CD4-positive, alpha-beta T cell treated with Interleukin-4 for 4 hours (primary cell): ENCODE results near the gene EFL1.
A peak's percentile ranks its signal among the peaks of the same experiment; 100 is the strongest.

Experiments
- DNase-seq: peaks from one replicate; pipeline ENCODE4 v3.0.0-alpha.2; 2020

EFL1 gene

DNA sequence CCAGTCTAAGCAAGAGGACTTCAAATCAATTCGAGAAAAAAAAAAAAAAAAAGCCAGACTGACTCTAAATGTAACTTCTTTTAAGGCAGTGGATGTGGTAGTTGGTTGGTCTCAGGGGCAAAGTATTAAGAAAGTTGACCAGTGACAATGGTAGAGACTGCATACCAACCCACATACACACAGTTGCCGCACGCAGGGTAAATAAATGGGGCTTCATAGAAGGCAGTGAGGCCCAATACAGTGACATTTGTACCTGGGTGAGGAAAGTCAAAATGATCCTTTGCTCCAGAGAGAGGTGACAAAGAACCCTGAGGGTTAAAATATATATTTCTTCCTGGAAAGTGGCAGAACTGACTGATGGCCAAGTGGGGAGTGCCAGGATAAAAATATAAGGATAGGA is 116.0 kb downstream of the EFL1 start:
- no peak for DNase-seq

DNA sequence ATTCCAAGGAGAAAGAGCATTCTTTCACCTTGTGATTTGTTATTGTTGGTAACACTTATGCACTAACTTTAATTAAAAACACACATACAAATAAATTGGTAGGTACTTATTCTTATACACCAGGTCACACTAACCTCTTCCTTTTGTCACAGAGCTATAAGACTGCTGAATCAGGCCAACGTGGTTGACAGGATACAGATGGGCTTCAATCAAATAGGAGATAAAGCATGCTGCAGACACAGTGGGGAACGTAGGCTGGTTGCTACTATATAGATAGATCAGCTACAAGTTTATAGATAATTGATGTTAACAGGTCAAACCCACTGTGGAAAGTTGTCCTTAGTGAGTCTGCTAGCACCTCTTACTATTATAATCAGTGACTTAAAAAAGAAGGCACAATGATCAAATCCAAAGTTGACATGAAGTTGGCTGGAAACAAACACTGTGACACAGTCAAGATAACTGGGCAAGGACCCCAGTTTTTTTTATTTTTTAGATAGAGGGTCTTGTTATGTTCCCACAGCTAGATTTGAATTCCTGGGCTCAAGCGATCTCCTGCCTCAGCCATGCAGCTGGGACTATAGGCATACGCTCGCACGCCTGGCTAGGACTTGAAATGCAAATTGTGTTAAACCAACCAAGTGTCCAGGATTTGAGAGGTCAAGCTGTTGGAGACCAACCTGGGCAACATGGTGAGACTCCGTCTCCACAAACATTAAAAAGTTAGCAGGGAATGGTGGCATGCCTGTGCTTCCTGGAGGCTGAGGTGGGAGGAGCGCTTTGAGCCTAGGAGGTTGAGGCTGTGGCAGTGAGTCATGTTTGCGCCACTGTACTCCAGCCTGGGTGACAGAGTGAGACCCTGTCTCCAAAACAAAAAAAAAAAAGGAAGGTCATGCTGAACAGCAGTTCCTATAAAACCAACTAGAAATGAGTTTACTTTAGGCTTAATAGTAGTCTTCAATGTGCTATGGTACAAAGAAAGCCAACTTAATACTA is 118.8 kb downstream of the EFL1 start:
- no peak for DNase-seq

DNA sequence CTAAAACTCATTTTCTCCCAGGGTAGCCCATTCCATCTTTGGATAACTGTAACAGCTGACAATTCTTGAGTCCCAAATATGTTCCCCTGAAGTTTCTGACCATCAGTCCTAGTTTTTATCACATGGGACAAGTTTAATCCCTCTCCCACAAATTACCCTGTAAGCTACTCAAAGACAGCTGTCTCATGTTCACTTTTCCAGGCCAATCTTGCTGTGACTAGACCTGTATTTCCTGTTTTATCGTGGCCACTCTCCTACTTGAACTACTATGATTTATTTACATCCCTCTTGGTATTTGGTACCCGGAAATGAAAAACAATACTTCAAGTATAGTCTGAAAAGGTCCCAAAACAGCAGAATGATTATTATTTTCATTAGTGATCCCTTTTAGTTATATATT is 121.6 kb downstream of the EFL1 start:
- no peak for DNase-seq

DNA sequence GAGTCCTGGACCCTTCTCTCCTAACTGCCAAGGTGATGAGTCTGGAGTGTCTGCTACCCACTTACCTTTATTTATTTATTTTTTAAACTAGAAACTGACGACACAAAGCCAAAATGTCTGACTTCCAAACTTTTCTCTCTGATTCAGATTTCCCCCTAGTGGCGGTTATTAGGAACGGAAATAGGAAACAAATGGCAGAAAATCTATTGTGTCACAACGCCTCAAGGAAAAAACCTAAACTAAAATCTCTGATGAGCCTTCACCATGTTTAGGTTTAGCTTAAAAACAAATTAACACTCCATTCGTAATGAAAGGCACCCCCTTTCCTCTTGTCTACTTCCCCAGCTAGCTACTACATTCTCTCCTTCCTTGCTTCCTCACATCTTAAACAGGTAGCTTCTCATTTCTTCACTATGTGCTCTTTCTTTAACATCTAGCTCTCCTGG is 122.7 kb downstream of the EFL1 start:
- peak; percentile 28 for DNase-seq

DNA sequence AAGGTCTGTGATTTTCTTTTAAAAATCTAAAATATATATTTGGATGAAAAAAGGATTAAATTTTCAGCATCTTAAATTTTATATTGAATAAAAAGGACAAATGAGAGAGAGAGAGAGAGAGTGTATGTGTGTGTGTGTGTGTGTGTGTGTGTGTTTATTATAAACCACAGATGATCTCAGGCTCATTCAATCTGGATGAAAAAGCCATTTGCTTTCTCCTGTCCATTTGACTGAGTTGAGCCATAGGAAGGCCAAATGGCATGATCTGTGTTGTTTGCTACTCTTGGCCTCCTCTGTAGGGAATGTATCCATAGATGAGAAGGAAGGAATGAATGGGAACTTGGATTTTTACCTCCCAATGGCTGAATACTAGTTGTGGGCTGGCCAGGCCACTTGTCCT is 124.2 kb downstream of the EFL1 start:
- no peak for DNase-seq

DNA sequence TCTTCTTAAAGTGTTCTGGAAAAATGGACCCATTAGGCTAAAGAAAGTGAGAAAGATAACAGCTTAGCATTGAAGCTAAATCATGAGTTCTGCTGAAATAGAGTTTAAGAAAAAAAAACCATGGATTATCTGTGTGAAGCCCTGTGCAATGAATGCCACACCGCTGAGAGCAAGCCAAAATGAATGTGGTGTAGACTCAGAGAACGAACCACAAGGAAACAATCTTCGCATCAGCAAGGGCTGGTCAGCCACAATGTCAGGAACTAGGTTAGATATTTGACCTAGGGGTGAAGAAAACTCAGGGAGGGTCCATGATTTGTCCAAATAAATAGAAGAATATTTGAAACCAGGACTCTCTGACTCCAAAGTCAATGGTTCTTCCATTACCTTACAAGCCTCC is 125.3 kb downstream of the EFL1 start:
- DNase-seq, result no peak

DNA sequence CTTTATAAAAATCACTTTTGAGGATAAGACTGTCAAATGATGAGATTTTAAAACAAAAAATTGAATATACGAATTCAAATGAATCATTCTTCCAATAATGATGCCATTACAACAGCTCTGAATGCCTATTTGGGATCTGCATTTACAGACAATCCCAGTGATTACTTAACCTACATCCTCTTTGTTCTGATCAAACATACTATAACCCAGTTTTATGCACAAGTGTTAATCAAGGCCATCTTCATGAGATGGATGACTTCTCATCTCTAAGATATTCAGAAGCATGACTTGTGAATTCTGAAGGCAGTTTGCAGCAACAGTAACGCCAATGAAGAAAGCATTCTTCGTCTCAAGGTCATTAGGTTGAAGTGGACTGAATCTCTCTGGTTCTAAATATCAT is 126.4 kb downstream of the EFL1 start:
- DNase-seq, result no peak

DNA sequence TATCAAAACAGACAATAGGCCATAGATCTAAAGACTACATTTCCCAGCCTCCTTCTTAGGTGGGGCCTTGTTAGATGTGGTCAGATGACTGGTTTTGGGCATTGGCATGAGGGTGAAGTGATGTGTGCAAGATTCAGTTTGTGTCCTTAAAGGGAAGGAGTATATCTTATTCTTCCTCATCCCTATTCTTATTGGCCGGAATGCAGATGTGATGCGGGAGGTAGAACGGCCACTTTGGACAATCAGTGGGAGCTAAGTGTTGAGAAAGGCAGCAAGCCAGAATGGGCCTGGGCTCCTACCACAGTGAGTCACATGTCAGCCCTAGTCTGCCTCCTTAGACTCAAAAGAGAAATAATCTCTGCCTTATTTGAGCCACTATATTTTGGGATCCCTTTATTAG is 126.9 kb downstream of the EFL1 start:
- DNase-seq, result no peak

DNA sequence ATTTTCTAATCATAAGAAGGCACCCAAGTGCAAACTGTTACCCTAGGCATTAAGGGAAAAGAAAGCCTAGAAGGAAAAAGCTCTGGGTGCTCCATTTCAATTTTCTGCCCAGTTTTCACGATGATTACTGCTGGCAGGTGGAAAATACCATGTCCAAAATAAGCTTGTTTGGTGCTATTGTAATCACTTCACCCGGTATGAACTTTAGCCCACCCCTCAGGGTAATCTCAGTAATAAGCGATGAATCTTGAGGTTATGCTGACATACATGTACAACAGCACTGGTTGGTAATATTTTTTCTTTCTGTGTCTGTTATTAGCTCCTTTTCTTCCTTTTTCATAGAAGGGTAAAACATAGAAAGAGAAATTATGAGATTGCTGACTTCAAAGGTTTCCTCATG is 128.1 kb downstream of the EFL1 start:
- DNase-seq, result no peak

DNA sequence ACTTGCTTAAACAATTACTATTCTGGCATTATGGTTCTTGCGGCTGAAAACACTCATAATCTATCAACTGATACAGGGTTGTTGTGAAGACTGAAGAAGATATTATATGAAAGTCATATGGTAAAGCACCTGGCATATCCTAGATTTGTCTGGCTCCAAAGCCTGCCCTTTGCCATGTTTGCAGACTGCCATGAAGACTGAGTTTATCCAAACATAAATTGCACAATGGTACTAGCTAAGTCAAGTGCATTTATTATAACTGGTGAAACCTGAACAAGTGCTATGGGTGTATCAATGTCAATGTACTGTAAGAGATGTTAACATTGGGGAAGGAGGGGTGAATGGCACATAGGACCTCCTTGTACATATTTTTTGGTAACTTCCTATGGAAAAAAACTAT is 129.3 kb downstream of the EFL1 start:
- DNase-seq, result no peak

DNA sequence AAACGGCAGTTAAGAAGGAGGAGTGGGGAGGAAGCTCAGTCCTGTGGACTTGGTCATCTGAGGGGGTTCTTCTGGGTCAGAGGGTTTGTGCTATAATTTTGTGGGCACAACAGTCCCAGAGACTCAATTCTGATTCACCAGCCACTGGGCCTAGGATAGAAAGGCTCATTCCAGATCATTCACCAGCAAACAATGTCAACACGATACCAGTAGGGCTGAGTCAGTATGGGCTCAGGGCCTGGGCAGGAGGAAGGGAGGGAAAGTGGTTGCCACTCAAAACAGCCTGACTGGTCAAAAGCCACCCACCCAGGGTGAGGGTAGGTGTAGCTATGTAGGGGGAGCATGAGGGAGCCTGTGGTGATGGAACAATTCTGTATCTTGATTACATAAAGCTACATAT is 129.8 kb downstream of the EFL1 start:
- no peak for DNase-seq

DNA sequence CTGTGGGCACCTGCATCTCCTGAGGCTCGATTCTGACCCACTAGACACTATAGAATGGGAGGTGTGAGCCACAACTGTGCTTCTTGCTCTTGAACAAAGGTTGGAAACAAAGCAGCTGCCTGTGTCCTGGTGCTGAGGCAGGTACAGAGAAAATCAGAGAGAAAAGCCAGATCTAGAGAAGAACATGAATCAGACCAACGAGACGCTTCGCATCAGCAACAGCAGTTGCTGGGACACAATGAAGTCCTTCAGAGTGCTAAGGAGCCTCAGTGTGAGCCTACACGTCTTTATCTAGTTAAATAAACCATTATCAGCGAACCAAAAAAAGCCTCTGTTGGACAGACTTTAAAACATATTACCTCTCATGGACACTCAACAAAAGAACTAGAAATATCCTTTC is 130.4 kb downstream of the EFL1 start:
- no peak for DNase-seq

DNA sequence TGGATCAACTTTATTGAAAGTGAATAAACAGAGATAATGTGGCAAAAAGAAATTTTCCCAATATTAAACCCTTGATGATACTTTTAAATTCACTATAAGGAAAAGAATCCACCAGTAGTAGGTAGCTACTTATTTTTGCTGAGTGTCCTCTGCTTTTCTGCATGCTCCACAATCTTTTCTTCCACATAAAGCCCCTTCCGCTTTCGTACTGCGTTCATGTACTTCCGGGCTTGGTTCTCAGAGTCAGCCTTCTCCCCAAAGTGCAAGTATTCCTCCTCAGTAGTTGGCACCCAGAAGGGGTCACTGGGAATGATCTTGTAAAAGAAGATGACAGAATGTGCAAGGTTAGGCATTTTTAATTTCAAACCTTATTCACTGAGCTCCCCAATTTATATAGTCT is 132.3 kb downstream of the EFL1 start:
- no peak for DNase-seq

DNA sequence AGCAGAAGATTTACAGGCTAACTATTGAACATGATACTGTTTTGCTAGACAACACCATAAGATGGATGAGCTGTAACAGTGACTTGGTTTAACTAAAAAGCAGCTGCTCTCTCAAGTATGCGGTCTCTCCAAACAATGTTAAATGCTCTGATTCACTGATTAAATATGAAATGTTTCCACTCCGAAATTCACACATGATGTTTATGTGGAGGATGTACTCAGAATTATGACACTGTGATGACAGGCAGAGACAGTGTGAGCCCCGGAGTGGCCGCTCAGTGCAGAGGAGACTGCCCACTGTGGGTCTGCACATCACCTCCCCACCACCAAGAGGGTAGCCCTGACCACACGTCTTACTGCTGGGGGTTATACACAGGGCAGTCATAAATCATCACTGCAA is 132.8 kb downstream of the EFL1 start:
- DNase-seq, result no peak

DNA sequence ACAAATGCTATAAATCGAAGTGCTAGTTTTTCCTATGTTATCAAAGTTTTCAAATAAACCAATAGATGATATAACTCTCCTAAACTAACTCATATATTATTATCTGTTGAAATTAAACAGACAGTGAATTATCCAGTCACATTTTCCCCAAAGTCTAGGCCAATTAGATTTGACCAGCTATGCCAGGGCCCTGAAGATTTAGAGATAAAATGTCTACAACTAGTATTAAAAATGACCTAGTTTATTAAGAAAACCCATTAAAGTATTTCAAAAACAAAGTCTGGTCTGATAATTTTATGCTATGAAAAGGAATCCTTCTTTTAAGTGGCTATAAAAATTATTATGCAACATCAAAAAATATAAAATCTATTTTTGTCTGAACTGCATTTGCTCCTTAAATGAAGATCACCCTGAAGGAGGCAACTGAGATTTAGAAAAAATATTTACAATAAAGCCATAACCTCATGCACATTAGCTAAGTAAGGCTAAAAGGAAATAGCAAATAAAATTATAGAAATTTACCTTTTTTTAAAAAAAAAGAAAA is 133.3 kb downstream of the EFL1 start:
- DNase-seq, result no peak

DNA sequence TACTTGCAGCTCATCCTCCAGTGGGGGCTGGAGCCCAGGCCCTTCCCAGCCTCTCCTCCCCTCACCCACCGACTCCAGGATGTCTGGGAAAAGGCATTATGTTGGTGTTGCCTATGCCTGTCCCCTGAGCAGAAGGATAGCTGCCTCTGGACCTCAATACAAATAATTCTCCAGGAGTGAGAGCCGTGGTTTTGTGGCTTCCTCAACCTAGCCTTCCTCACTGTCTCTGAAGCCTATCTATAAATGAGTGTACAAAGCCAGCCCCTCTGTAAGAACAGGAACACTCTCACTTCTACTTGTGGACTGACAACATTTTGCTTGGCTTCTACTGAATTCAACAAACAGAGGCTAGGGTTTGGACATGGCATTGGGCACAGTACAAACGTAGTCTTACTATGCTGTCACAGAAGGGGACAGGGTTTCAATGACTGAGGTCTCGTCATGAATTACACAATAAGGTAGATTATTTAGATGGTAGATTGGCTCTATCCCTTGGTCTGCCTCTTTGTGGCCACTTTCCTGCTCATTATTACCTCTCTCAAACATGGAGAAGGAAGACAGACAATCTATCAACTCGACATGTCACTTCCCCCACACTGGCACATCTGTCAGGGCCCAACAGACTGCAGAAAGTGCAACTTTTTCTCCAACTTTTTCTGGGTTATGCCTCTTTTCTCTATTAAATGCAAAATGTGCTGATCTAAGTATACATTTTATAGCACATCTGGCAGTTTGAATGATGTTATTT is 134.0 kb downstream of the EFL1 start:
- DNase-seq, result no peak

DNA sequence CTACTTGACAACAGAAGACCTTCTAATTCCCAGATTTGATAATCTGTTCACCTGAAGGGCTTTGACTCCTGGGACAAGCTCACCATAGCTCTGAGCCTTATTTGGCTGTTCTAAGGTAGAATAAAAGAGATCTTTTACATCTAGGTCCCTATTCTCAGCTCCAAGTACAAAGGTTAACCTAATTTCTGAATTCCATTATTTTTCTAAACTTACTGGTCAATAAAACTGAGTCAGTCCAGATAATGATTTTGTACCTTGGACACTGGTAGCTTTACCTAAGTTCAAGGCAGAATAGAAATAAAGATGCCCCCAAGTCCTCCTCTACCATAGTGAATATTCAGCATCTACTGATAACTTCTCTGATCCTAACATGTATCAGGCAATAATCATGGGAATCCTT is 135.0 kb downstream of the EFL1 start:
- no peak for DNase-seq

DNA sequence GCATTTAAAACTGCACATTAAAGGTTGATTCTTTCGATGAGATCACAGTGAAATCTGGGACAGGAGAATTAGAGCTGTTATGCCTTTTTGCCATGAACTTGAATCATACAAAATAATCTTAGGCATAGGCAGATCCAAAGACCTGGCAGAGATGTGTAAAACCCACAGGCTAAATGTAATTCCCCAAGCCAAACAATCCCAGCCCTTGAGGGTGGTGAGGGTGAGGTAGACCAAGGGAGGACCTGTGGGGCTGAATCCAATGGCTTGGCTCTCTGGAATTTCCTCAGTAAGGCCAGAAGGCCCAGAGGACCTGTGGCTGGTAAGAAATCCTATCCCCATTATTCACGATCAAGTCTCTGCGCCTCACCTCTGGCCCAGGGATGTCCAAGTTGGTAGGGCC is 136.2 kb downstream of the EFL1 start:
- no peak for DNase-seq

DNA sequence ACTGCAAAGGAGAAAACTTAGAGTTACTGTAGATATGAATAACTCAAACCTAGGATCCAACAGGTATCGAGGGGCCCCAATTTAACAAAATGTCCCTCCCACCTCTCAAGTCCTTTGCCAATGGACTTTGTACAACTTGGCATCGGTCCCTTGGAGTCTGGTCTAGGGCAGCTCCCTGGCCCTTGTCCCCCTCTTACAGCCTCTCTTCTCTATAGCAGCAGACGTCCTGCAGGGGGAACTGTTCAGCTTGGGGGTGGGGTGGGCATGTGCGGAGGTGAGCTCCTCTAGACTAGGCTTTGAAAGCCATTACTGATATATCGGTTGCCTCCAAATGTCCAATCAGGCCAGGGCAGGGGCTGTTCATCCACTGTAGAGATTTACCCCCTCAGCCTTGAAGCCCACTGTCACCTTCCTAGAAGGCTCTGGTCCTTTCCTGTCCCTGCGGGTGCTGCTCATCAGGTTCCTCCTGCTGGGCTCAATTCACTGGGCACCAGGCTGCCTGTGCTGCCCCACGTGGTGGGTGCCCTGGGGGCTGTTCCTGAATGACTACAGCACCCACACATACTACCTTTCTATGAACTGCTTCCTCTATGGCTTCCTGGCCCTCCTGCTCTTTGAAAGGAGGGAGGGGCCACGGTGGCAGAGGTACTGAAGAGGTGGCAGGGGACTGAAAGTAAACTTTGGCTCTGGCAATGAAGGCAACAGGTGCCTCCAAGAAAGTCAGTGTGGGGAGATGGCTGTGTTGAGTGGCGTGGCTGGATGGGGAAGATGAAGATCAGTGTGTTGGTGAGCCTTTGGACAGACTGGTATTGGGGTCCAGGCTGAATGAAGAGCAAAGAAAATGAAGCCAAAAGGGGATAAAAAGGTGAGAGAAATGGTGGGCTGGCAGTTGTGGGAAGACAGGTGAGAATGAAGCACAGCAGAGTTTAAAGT is 137.9 kb downstream of the EFL1 start:
- DNase-seq, result no peak

DNA sequence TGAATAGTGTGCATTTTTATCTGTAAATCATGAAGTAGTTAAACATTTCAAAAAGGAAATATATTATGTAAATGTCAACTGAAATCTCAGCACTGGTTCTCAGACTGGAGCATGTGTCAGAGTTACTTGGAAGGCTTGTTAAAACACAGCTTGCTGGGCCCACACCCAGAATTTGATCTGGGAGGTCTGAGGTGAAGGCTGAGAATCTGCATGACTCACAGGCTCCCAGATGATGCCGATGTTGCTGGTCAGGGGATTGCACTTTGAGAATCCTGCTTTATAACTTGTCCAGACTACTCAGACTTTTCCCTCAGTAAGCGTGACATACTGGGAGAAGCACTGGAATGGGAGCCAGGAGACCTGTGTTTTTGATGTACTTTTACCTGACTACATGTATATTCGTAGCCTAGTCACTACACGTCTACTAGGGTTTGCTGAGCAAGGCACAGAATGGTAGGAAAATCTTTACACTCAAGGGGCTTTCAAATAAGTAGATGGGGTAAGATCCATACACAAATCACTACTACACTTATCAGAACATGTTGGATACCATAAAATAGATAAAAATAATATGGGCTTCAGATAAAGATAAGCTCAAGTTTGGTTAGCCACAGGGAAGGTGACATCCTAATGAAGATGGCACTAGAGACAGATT is 139.7 kb downstream of the EFL1 start:
- DNase-seq, result no peak

DNA sequence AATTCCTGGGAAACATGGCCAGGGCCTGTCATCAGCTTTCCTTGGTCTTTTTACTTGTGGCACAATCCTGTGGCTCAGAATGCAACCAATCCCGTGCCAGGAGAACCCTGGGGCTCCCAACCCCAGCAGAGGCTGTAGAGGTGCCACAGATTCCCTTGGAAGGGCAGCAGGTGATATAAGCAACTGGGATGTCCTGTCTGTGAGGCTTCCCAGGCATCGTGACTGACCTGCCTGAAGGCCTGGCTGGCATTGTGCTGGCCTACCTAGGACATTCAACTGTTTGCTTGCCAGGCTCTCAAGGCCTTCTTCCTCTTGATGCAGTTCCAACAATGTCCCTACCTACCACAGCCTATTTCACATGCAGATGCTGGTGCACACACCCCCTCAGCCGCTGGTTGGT is 144.5 kb downstream of the EFL1 start:
- no peak for DNase-seq

DNA sequence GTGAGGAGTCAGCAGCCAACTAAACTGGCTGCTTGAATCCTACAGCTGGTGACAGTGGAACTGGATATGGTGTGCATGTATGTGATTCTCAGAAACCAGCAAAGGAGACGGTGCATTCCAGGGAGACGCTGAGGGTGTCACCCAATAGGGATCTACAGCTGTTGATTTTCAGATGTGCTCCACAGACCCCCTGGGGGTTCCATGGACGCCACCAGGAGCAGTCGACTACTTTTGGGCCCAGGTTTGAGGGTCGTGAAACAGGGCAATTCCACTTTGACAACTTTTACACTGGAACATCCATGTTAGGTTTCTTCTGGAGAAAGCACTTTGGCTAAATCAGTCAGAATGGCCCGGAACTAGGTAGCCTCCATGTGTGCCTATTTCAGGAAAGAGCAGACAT is 145.2 kb downstream of the EFL1 start:
- DNase-seq, result no peak
